LHCN-M2 (cell line): Measurements from ENCODE around the gene NAT10. TPM values are rescaled to one million over a fixed set of nuclear protein-coding genes. Genes with fewer than 3 reads are reported as not detected.

Source experiments
- DNase-seq: peaks from one replicate; pipeline ENCODE4 v3.0.0-alpha.2; 2012; ENCODE audit warnings: low read depth
- total RNA-seq: library from RNA; depleted of rRNA; stranded (reverse); fragments of >200 nt; gene quantifications from 2 replicates; pipeline ENCODE4 v1.2.3, GENCODE V29; 2014

The NAT10 gene
- total RNA-seq, 1 experiment from 2014 or later, result 41.0 TPM

- no peak for DNase-seq
These were observed 43.8 kb downstream of the NAT10 start for GRCh38 chr11:34149274-34149673.

- DNase-seq, result no peak
These were observed 44.4 kb downstream of the NAT10 start for GRCh38 chr11:34149786-34150185.

GRCh38 chr11:34150494-34151151, 45.2 kb downstream of the NAT10 start:
- no peak for DNase-seq

- no peak for DNase-seq
These were observed 45.7 kb downstream of the NAT10 start for GRCh38 chr11:34151166-34151565.

GRCh38 chr11:34151916-34152845, 46.8 kb downstream of the NAT10 start:
- DNase-seq, result no peak

- no peak for DNase-seq
These were observed 48.8 kb downstream of the NAT10 start for GRCh38 chr11:34154059-34154875.

- DNase-seq, result no peak
These were observed 49.8 kb downstream of the NAT10 start for GRCh38 chr11:34155057-34155756.

- DNase-seq, result no peak
These were observed 50.3 kb downstream of the NAT10 start for GRCh38 chr11:34155757-34156062.

GRCh38 chr11:34157163-34157562, 51.7 kb downstream of the NAT10 start:
- DNase-seq, result no peak

- no peak for DNase-seq
These were observed 53.2 kb downstream of the NAT10 start for GRCh38 chr11:34158661-34159060.

- DNase-seq, result no peak
These were observed 54.8 kb downstream of the NAT10 start for GRCh38 chr11:34160049-34160721.

- DNase-seq, result no peak
These were observed 55.4 kb downstream of the NAT10 start for GRCh38 chr11:34160791-34161190.

GRCh38 chr11:34161361-34161760, 55.9 kb downstream of the NAT10 start:
- no peak for DNase-seq

- DNase-seq, result no peak
These were observed 56.5 kb downstream of the NAT10 start for GRCh38 chr11:34161812-34162492.

- DNase-seq, result no peak
These were observed 57.0 kb downstream of the NAT10 start for GRCh38 chr11:34162493-34162820.

GRCh38 chr11:34162856-34163255, 57.4 kb downstream of the NAT10 start:
- DNase-seq, result no peak

- DNase-seq, result no peak
These were observed 59.7 kb downstream of the NAT10 start for GRCh38 chr11:34165121-34165520.

- DNase-seq, result no peak
These were observed 60.5 kb downstream of the NAT10 start for GRCh38 chr11:34165786-34166555.

- DNase-seq, result no peak
These were observed 61.6 kb downstream of the NAT10 start for GRCh38 chr11:34166806-34167740.
